K562 (cell line): ENCODE results near the gene SLC9A2. TPM values are rescaled to one million over a fixed set of nuclear protein-coding genes. Genes with fewer than 3 reads are reported as not detected.

Source experiments
- ATAC-seq: fragments of 200-7000 bp; cut with Tn5 transposase; 3 replicates; pipeline ENCODE4 v1.9.1; 2020; ENCODE audit warnings: moderate library complexity
- BruUV-seq: library from RNA; stranded (reverse); fragments of 400-500 nt; replicated peaks from 2 replicates; lab custom pipeline; 2021; lab: Mats Ljungman, UMichigan
- CTCF ChIA-PET: fragments of 300-600 bp; formaldehyde crosslinking; extraction: SDS; loops from one replicate; lab custom pipeline; 2021; ENCODE audit warnings: low intra/inter-chr PET ratio; lab: Yijun Ruan, JAX
- POLR2A ChIA-PET: fragments of 300-600, 350-650 bp; sonication (Branson Sonifier 250); formaldehyde crosslinking; extraction: SDS; loops from one replicate; lab custom pipeline; 2021; ENCODE audit warnings: antibody characterized with exemption, inconsistent platforms; lab: Yijun Ruan, JAX
- DNase-seq, 4 experiments: peaks; one replicate each; pipeline versions ENCODE4 v3.0.0 to v3.0.0-alpha.2; 2011 to 2018; ENCODE audit warnings: low spot score in 3 of 4, mixed read lengths in 3 of 4; ENCODE audit errors: extremely low read depth in 1 of 4
- FAIRE-seq: peaks from 2 replicates; lab custom pipeline; 2011; peaks lifted over from hg19 to GRCh38; lab: Jason Lieb, UNC
- H2AFZ ChIP-seq: 2 replicates; pipeline ENCODE4 v1.6.0; 2011; ENCODE audit warnings: low read depth, low read length, control low read depth, inconsistent platforms
- H3K27ac ChIP-seq: fragments of 200-600 bp; 3 replicates; pipeline ENCODE4 v1.8.0; 2011; ENCODE audit warnings: low read depth, mild to moderate bottlenecking, control low read depth, inconsistent platforms, low read length, moderate library complexity, mixed read lengths; ENCODE audit errors: extremely low read depth
- H3K27me3 ChIP-seq, 2 experiments: fragments of 300-600 bp in 1 of 2; 2 replicates in 1 of 2; 3 replicates in 1 of 2; pipeline versions ENCODE4 v1.6.0 to v1.8.0; 2011; ENCODE audit warnings: inconsistent platforms in 2 of 2, low read length in 2 of 2, mild to moderate bottlenecking in 1 of 2, mixed read lengths in 1 of 2, moderate library complexity in 1 of 2; ENCODE audit not compliant: control insufficient read depth in 2 of 2, insufficient read depth in 2 of 2
- H3K36me3 ChIP-seq: fragments of 300-600 bp; 3 replicates; pipeline ENCODE4 v1.8.0; 2011; ENCODE audit warnings: mild to moderate bottlenecking, low read length, inconsistent platforms; ENCODE audit not compliant: control insufficient read depth, insufficient read depth
- H3K4me1 ChIP-seq, 2 experiments: fragments of 200-600 bp in 1 of 2; replicated peaks in 1 of 2; 2 replicates in 1 of 2; 3 replicates in 1 of 2; pipeline versions ENCODE4 v1.5.1 to v1.8.0; 2011; ENCODE audit warnings: inconsistent platforms in 2 of 2, low read length in 2 of 2, mild to moderate bottlenecking in 1 of 2, mixed read lengths in 1 of 2, moderate library complexity in 1 of 2; ENCODE audit not compliant: control insufficient read depth in 2 of 2, insufficient read depth in 2 of 2
- H3K4me2 ChIP-seq: 2 replicates; pipeline ENCODE4 v1.6.1; 2011; ENCODE audit warnings: low read length, control low read depth, inconsistent platforms, mixed read lengths; ENCODE audit not compliant: insufficient read depth
- H3K4me3 ChIP-seq: fragments of 200-600 bp; sonication (generic), shearing (Covaris generic); 2 replicates; pipeline ENCODE4 v1.5.1; 2016; ENCODE audit warnings: control low read depth, inconsistent platforms
- H3K79me2 ChIP-seq: fragments of 200-600 bp; 3 replicates; pipeline ENCODE4 v1.8.0; 2011; ENCODE audit warnings: low read length, inconsistent platforms; ENCODE audit not compliant: control insufficient read depth, insufficient read depth
- H3K9ac ChIP-seq, 2 experiments: 2 replicates each; pipeline versions ENCODE4 v1.6.0 to v1.6.1; 2011; ENCODE audit warnings: low read depth in 2 of 2, low read length in 2 of 2, control low read depth in 1 of 2, inconsistent platforms in 1 of 2, mild to moderate bottlenecking in 1 of 2, mixed read lengths in 1 of 2; ENCODE audit not compliant: insufficient read depth in 1 of 2
- H3K9me1 ChIP-seq: one replicate; pipeline ENCODE4 v1.6.0; 2011; ENCODE audit warnings: inconsistent platforms, mild to moderate bottlenecking, low read length, moderate library complexity; ENCODE audit not compliant: control insufficient read depth, insufficient read depth
- H3K9me3 ChIP-seq: replicated peaks from 2 replicates; pipeline ENCODE4 v1.5.1; 2011; ENCODE audit warnings: low read depth, low read length, inconsistent platforms; ENCODE audit not compliant: control insufficient read depth, insufficient read depth
- H4K20me1 ChIP-seq: replicated peaks from 2 replicates; pipeline ENCODE4 v1.6.1; 2011; ENCODE audit warnings: low read length, inconsistent platforms, mixed read lengths; ENCODE audit not compliant: control insufficient read depth, insufficient read depth
- ASH1L ChIP-seq: fragments of 450-650 bp; IDR thresholded peaks from 2 replicates; pipeline ENCODE4 v1.6.1; 2018; ENCODE audit warnings: borderline replicate concordance, mild to moderate bottlenecking, low read depth; ENCODE audit not compliant: partially characterized antibody
- KDM5B ChIP-seq: fragments of 200-600 bp; sonication (generic); IDR thresholded peaks from 2 replicates; pipeline ENCODE4 v1.6.1; 2012; ENCODE audit warnings: low read depth, mild to moderate bottlenecking, moderate library complexity, low read length, control low read depth, inconsistent platforms; ENCODE audit not compliant: insufficient replicate concordance
- NFATC3 ChIP-seq: fragments of 450-650 bp; IDR thresholded peaks from 2 replicates; pipeline ENCODE4 v1.6.1; 2017; ENCODE audit warnings: mild to moderate bottlenecking
- PCBP2 ChIP-seq: fragments of 200-400 bp; formaldehyde crosslinking; IDR thresholded peaks from 2 replicates; pipeline ENCODE4 v1.6.1; 2018; ENCODE audit warnings: low read length, low read depth, mild to moderate bottlenecking, moderate library complexity; ENCODE audit not compliant: poor library complexity, severe bottlenecking
- PRPF4 ChIP-seq: fragments of 200-400 bp; formaldehyde crosslinking; IDR thresholded peaks from one replicate; pipeline ENCODE4 v1.6.1; 2017; ENCODE audit warnings: low read length, low read depth, mild to moderate bottlenecking; ENCODE audit not compliant: insufficient read depth, poor library complexity, severe bottlenecking
- SMARCA4 ChIP-seq: fragments of 450-650 bp; IDR thresholded peaks from 2 replicates; pipeline ENCODE4 v1.6.1; 2016
- U2AF2 ChIP-seq: fragments of 200-400 bp; formaldehyde crosslinking; optimal IDR thresholded peaks from 2 replicates; pipeline ENCODE3; 2017; ENCODE audit warnings: low read depth, mild to moderate bottlenecking, low read length
- ZBTB8A ChIP-seq: fragments of 450-650 bp; IDR thresholded peaks from 2 replicates; pipeline ENCODE4 v1.6.1; 2018; ENCODE audit warnings: mild to moderate bottlenecking, moderate library complexity; ENCODE audit not compliant: partially characterized antibody
- ZNF551 ChIP-seq: fragments of 250-450 bp; sonication (Bioruptor Pico); IDR thresholded peaks from 2 replicates; pipeline ENCODE4 v1.5.0; 2021; ENCODE audit warnings: mild to moderate bottlenecking, moderate library complexity
- in situ Hi-C: fragments of 300-500 bp; cut with MboI; formaldehyde crosslinking; loops from 4 replicates; pipeline ENCODE4 v1.15.0; 2018; ENCODE audit warnings: inconsistent platforms, mixed read lengths
- intact Hi-C: fragments of 100-400 bp; cut with micrococcal nuclease; formaldehyde crosslinking; loops from 2 replicates; pipeline ENCODE4 v1.14.2; 2022
- polyA plus RNA-seq, 8 experiments: library from polyadenylated mRNA; depleted of rRNA in 4 of 8; stranded (reverse) in 5 of 8; unstranded in 3 of 8; fragments of >200 nt; fragmentation: Nextera tagmentation in 2 of 8; fragmentation: Illumina TruSeq in 1 of 8; extraction: Ambion mirVana in 2 of 8; extraction: Trizol in 1 of 8; gene quantifications; 2 replicates each; pipeline versions ENCODE4 v1.2.1 to v1.2.3, GENCODE V29; 2011 to 2014; ENCODE audit warnings: inconsistent platforms in 1 of 8, missing spikeins in 1 of 8
- total RNA-seq, 7 experiments: library from RNA; depleted of rRNA in 6 of 7; stranded (reverse); fragments of >200 nt in 6 of 7; fragmentation: Illumina TruSeq in 2 of 7; extraction: Trizol in 2 of 7; gene quantifications; 2 replicates each; pipeline versions ENCODE4 v1.2.1 to v1.2.3, GENCODE V29; 2011 to 2021; ENCODE audit warnings: low replicate concordance in 1 of 7
- TF ChIP-seq, protein P1 (sequence below): fragments of 450-650 bp; IDR thresholded peaks from 2 replicates; pipeline ENCODE4 v1.6.1; 2016; ENCODE audit warnings: low read depth, mild to moderate bottlenecking, moderate library complexity
- TF ChIP-seq, protein P2 (sequence below): fragments of 450-650 bp; IDR thresholded peaks from 2 replicates; pipeline ENCODE4 v1.6.1; 2016; ENCODE audit warnings: low read depth
- TF ChIP-seq, protein P3 (sequence below): fragments of 450-650 bp; IDR thresholded peaks from 2 replicates; pipeline ENCODE4 v1.6.1; 2016; ENCODE audit warnings: mild to moderate bottlenecking

The SLC9A2 gene
- total and polyA plus RNA-seq, 9 of the 15 experiments (the other 6 are each of a cell fraction or from before 2014, with no cell fraction given), result 0.45 to 3.3 (median 1.6) TPM

DNA sequence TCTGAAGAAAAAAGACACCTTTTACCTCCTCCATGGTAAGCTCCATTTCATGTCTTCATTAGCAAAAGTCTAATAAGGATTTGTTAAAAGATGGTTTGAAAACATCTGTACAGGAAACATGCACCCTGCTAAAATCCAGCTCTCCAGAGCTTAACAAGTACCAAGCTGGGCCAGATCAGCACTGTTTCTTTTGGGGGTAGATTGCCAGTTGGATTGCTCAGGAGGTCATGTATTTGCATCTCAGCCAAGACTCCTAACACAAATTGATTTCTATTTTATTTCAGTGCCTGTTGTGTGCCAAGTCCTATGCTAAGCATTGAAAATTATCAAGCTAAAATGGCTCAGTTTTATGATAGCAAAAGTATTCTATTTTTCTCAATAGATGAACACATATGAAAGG is 139.1 kb downstream of the SLC9A2 start:
- DNase-seq (no peak), FAIRE-seq (no peak), ATAC-seq (no peak)
- H3K9ac ChIP-seq, result no peak overlapping the region
- H3K9me3 ChIP-seq, result no peaks in the 10 kb centered on the region
- no peak overlapping the region for H3K4me2 ChIP-seq
- H4K20me1 ChIP-seq, result no peaks in the 10 kb centered on the region
- H3K36me3 ChIP-seq, result no peaks in the 10 kb centered on the region
- no peaks in the 10 kb centered on the region for H3K79me2 ChIP-seq
- ChIA-PET POLR2A (no interaction called here), CTCF (no interaction called here)
- in situ Hi-C loops (no loop called here), intact Hi-C loops (no loop called here)
- no peaks in the 10 kb centered on the region for H3K9me1 ChIP-seq
- no peaks in the 10 kb centered on the region for H3K27me3 ChIP-seq
- no peak overlapping the region for H3K4me3 ChIP-seq
- H3K27ac ChIP-seq, result no peak overlapping the region
- H3K4me1 ChIP-seq, result no peaks in the 10 kb centered on the region
- no peak overlapping the region for H2AFZ ChIP-seq
- BruUV-seq, result no TSS peak
- TF ChIP-seq SMARCA4, result no peak
- no peak for TF ChIP-seq U2AF2
- no peak for TF ChIP-seq NFATC3
- TF ChIP-seq, protein P1, sequence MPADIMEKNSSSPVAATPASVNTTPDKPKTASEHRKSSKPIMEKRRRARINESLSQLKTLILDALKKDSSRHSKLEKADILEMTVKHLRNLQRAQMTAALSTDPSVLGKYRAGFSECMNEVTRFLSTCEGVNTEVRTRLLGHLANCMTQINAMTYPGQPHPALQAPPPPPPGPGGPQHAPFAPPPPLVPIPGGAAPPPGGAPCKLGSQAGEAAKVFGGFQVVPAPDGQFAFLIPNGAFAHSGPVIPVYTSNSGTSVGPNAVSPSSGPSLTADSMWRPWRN, result no peak
- TF ChIP-seq, protein P2, sequence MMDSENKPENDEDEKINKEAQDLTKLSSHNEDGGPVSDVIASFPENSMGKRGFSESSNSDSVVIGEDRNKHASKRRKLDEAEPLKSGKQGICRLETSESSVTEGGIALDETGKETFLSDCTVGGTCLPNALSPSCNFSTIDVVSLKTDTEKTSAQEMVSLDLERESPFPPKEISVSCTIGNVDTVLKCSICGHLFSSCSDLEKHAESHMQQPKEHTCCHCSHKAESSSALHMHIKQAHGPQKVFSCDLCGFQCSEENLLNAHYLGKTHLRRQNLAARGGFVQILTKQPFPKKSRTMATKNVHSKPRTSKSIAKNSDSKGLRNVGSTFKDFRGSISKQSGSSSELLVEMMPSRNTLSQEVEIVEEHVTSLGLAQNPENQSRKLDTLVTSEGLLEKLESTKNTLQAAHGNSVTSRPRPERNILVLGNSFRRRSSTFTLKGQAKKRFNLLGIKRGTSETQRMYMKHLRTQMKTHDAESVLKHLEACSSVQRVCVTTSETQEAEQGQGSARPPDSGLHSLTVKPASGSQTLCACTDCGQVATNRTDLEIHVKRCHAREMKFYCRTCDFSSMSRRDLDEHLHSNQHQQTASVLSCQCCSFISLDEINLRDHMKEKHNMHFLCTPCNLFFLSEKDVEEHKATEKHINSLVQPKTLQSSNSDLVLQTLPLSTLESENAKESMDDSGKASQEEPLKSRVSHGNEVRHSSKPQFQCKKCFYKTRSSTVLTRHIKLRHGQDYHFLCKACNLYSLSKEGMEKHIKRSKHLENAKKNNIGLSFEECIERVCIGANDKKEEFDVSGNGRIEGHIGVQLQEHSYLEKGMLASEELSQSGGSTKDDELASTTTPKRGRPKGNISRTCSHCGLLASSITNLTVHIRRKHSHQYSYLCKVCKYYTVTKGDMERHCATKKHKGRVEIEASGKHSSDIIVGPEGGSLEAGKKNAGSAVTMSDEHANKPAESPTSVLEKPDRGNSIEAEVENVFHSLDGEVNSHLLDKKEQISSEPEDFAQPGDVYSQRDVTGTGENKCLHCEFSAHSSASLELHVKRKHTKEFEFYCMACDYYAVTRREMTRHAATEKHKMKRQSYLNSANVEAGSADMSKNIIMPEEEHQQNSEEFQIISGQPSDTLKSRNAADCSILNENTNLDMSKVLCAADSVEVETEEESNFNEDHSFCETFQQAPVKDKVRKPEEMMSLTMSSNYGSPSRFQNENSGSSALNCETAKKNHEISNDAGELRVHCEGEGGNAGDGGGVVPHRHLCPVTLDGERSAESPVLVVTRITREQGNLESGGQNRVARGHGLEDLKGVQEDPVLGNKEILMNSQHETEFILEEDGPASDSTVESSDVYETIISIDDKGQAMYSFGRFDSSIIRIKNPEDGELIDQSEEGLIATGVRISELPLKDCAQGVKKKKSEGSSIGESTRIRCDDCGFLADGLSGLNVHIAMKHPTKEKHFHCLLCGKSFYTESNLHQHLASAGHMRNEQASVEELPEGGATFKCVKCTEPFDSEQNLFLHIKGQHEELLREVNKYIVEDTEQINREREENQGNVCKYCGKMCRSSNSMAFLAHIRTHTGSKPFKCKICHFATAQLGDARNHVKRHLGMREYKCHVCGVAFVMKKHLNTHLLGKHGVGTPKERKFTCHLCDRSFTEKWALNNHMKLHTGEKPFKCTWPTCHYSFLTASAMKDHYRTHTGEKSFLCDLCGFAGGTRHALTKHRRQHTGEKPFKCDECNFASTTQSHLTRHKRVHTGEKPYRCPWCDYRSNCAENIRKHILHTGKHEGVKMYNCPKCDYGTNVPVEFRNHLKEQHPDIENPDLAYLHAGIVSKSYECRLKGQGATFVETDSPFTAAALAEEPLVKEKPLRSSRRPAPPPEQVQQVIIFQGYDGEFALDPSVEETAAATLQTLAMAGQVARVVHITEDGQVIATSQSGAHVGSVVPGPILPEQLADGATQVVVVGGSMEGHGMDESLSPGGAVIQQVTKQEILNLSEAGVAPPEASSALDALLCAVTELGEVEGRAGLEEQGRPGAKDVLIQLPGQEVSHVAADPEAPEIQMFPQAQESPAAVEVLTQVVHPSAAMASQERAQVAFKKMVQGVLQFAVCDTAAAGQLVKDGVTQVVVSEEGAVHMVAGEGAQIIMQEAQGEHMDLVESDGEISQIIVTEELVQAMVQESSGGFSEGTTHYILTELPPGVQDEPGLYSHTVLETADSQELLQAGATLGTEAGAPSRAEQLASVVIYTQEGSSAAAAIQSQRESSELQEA, result no peak
- TF ChIP-seq ZBTB8A, result no peak
- TF ChIP-seq ASH1L, result no peak
- no peak for TF ChIP-seq PRPF4
- TF ChIP-seq PCBP2, result no peak
- TF ChIP-seq, protein P3, sequence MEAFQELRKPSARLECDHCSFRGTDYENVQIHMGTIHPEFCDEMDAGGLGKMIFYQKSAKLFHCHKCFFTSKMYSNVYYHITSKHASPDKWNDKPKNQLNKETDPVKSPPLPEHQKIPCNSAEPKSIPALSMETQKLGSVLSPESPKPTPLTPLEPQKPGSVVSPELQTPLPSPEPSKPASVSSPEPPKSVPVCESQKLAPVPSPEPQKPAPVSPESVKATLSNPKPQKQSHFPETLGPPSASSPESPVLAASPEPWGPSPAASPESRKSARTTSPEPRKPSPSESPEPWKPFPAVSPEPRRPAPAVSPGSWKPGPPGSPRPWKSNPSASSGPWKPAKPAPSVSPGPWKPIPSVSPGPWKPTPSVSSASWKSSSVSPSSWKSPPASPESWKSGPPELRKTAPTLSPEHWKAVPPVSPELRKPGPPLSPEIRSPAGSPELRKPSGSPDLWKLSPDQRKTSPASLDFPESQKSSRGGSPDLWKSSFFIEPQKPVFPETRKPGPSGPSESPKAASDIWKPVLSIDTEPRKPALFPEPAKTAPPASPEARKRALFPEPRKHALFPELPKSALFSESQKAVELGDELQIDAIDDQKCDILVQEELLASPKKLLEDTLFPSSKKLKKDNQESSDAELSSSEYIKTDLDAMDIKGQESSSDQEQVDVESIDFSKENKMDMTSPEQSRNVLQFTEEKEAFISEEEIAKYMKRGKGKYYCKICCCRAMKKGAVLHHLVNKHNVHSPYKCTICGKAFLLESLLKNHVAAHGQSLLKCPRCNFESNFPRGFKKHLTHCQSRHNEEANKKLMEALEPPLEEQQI, result no peak
- no peak for TF ChIP-seq ZNF551 (CRISPR knock-in tag)
- no peak for TF ChIP-seq KDM5B
